Measurements from ENCODE around the gene FOXD2.

Gene FOXD2

GRCh38 chr1:47438165-47439016, 547 bp downstream of the FOXD2 start:
- no peak for ATAC-seq
- TF ChIP-seq ZFP30 (CRISPR knock-in tag; IDR thresholded peaks at IDR 0.05): no peak
- TF ChIP-seq, protein P1, sequence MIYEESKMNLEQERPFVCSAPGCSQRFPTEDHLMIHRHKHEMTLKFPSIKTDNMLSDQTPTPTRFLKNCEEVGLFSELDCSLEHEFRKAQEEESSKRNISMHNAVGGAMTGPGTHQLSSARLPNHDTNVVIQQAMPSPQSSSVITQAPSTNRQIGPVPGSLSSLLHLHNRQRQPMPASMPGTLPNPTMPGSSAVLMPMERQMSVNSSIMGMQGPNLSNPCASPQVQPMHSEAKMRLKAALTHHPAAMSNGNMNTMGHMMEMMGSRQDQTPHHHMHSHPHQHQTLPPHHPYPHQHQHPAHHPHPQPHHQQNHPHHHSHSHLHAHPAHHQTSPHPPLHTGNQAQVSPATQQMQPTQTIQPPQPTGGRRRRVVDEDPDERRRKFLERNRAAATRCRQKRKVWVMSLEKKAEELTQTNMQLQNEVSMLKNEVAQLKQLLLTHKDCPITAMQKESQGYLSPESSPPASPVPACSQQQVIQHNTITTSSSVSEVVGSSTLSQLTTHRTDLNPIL (CRISPR knock-in tag; IDR thresholded peaks at IDR 0.05; ENCODE audit: low read depth): no peak
- no peak for TF ChIP-seq BACH2 (CRISPR knock-in tag; IDR thresholded peaks at IDR 0.05; ENCODE audit: borderline replicate concordance)
- TF ChIP-seq RARB (CRISPR knock-in tag; IDR thresholded peaks at IDR 0.05): no peak
- TF ChIP-seq TCF4 (CRISPR knock-in tag; IDR thresholded peaks at IDR 0.05; ENCODE audit: borderline replicate concordance): no peak
- TF ChIP-seq, protein P2, sequence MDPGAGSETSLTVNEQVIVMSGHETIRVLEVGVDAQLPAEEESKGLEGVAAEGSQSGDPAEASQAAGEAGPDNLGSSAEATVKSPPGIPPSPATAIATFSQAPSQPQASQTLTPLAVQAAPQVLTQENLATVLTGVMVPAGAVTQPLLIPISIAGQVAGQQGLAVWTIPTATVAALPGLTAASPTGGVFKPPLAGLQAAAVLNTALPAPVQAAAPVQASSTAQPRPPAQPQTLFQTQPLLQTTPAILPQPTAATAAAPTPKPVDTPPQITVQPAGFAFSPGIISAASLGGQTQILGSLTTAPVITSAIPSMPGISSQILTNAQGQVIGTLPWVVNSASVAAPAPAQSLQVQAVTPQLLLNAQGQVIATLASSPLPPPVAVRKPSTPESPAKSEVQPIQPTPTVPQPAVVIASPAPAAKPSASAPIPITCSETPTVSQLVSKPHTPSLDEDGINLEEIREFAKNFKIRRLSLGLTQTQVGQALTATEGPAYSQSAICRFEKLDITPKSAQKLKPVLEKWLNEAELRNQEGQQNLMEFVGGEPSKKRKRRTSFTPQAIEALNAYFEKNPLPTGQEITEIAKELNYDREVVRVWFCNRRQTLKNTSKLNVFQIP (CRISPR knock-in tag; IDR thresholded peaks at IDR 0.05; ENCODE audit: borderline replicate concordance, low read depth): no peak
- TF ChIP-seq PPARA (CRISPR knock-in tag; IDR thresholded peaks at IDR 0.05; ENCODE audit: borderline replicate concordance): no peak
- TF ChIP-seq, protein P3, sequence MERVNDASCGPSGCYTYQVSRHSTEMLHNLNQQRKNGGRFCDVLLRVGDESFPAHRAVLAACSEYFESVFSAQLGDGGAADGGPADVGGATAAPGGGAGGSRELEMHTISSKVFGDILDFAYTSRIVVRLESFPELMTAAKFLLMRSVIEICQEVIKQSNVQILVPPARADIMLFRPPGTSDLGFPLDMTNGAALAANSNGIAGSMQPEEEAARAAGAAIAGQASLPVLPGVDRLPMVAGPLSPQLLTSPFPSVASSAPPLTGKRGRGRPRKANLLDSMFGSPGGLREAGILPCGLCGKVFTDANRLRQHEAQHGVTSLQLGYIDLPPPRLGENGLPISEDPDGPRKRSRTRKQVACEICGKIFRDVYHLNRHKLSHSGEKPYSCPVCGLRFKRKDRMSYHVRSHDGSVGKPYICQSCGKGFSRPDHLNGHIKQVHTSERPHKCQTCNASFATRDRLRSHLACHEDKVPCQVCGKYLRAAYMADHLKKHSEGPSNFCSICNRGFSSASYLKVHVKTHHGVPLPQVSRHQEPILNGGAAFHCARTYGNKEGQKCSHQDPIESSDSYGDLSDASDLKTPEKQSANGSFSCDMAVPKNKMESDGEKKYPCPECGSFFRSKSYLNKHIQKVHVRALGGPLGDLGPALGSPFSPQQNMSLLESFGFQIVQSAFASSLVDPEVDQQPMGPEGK (CRISPR knock-in tag; IDR thresholded peaks at IDR 0.05; ENCODE audit: borderline replicate concordance): no peak
- TF ChIP-seq ZNF70 (CRISPR knock-in tag; IDR thresholded peaks at IDR 0.05): no peak
- TF ChIP-seq, protein P4, sequence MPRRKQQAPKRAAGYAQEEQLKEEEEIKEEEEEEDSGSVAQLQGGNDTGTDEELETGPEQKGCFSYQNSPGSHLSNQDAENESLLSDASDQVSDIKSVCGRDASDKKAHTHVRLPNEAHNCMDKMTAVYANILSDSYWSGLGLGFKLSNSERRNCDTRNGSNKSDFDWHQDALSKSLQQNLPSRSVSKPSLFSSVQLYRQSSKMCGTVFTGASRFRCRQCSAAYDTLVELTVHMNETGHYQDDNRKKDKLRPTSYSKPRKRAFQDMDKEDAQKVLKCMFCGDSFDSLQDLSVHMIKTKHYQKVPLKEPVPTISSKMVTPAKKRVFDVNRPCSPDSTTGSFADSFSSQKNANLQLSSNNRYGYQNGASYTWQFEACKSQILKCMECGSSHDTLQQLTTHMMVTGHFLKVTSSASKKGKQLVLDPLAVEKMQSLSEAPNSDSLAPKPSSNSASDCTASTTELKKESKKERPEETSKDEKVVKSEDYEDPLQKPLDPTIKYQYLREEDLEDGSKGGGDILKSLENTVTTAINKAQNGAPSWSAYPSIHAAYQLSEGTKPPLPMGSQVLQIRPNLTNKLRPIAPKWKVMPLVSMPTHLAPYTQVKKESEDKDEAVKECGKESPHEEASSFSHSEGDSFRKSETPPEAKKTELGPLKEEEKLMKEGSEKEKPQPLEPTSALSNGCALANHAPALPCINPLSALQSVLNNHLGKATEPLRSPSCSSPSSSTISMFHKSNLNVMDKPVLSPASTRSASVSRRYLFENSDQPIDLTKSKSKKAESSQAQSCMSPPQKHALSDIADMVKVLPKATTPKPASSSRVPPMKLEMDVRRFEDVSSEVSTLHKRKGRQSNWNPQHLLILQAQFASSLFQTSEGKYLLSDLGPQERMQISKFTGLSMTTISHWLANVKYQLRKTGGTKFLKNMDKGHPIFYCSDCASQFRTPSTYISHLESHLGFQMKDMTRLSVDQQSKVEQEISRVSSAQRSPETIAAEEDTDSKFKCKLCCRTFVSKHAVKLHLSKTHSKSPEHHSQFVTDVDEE (CRISPR knock-in tag; IDR thresholded peaks at IDR 0.05): no peak
- no peak for TF ChIP-seq ZNF565 (CRISPR knock-in tag; conservative IDR thresholded peaks at IDR 0.05; ENCODE audit: low read depth)
- TF ChIP-seq ZC3H10 (CRISPR knock-in tag; IDR thresholded peaks at IDR 0.05): no peak
- no peak for TF ChIP-seq ESRRG (CRISPR knock-in tag; IDR thresholded peaks at IDR 0.05)
- TF ChIP-seq ARNTL (CRISPR knock-in tag; IDR thresholded peaks at IDR 0.05; ENCODE audit: borderline replicate concordance, low read depth): no peak
- no peak for TF ChIP-seq TOX (CRISPR knock-in tag; IDR thresholded peaks at IDR 0.05; ENCODE audit: borderline replicate concordance)
- no peak for TF ChIP-seq ISL1 (CRISPR knock-in tag; IDR thresholded peaks at IDR 0.05)
- TF ChIP-seq OSR1 (CRISPR knock-in tag; IDR thresholded peaks at IDR 0.05): no peak

DNA sequence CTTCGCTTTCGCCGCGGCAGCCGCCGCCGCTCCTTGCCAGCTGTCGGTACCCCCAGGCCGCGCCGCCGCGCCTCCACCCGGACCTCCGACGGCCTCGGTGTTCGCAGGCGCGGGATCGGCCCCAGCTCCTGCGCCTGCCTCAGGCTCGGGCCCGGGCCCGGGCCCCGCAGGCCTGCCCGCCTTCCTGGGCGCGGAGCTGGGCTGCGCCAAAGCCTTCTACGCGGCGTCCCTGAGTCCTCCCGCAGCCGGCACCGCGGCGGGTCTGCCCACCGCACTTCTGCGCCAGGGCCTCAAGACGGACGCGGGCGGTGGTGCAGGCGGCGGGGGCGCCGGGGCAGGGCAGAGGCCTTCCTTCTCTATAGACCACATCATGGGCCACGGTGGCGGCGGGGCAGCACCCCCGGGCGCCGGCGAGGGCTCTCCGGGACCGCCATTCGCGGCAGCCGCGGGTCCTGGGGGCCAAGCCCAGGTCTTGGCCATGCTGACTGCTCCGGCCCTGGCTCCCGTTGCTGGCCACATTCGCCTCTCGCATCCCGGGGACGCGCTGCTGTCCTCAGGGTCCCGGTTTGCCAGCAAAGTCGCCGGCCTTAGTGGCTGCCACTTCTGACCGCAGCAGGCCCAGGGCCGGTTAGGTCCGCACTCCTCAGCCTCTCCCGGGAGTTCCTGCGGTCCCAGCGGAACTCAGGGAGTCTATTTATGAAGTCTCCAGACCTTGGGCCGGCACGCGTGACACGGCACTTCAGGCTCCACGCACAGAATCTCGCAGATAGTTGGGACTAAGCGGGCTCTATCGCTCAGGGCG, 1.4 kb downstream of the FOXD2 start:
- ATAC-seq: no peak
- TF ChIP-seq, protein P4 (CRISPR knock-in tag; IDR thresholded peaks at IDR 0.05): no peak
- no peak for TF ChIP-seq ISL1 (CRISPR knock-in tag; IDR thresholded peaks at IDR 0.05)
- no peak for TF ChIP-seq ZNF565 (CRISPR knock-in tag; conservative IDR thresholded peaks at IDR 0.05; ENCODE audit: low read depth)
- no peak for TF ChIP-seq ZNF8 (CRISPR knock-in tag; IDR thresholded peaks at IDR 0.05)
- no peak for TF ChIP-seq CSDC2 (CRISPR knock-in tag; IDR thresholded peaks at IDR 0.05)
- TF ChIP-seq SNAI2 (CRISPR knock-in tag; IDR thresholded peaks at IDR 0.05): no peak
- TF ChIP-seq, protein P1 (CRISPR knock-in tag; IDR thresholded peaks at IDR 0.05; ENCODE audit: low read depth): no peak

All from SK-N-SH treated with all-trans-retinoic acid at 6 μM for 48 hours (cell line).